CD4-positive, alpha-beta T cell treated with Interleukin-6 at 100 ng/mL for 8 hours (primary cell): ENCODE results near the gene CTIF.

Source experiments
- DNase-seq: peaks from one replicate; pipeline ENCODE4 v3.0.0-alpha.2; 2020; ENCODE audit warnings: mixed read lengths, low spot score

Gene CTIF

GRCh38 chr18:48682768-48683167 is 143.9 kb downstream of the CTIF start:
- DNase-seq = no peak

- DNase-seq = no peak
These were observed 144.4 kb downstream of the CTIF start for GRCh38 chr18:48683197-48683596.

- DNase-seq = no peak
These were observed 144.8 kb downstream of the CTIF start for GRCh38 chr18:48683661-48684060.

DNA sequence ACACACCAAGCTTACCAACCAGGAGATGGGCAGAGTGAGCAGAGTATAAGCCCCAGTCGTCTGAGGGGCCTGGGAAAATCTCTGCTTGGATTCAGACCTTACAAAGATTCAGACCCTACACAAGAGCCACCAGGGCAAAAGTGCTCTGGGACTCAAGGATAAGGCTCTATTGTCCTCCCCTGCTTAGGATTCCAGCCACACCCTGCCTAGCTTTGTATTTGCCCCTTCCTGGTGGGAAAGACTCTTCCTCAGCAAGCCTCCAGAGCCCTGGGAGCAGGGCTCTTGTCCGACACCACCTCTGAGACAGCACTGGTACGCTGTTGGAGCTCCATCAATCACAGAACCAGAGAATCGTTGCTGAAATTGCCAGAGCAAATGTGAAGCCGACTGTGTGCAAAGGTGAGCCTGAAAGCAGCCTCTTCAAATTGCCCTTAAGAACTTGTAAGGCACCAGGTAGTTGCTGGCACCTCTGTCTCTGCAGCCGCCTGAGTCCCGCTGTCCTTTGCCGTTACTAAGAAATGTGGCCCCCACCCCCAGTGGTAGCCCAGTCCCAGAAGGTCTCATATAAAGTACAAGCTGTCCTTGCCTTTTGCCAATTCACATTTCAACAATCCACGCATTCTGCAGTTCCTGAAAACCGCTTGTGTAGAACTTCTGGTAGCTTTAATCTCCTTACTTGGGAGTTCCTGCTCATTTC is 148.7 kb downstream of the CTIF start:
- no peak for DNase-seq

GRCh38 chr18:48688961-48689360 is 150.1 kb downstream of the CTIF start:
- no peak for DNase-seq

DNA sequence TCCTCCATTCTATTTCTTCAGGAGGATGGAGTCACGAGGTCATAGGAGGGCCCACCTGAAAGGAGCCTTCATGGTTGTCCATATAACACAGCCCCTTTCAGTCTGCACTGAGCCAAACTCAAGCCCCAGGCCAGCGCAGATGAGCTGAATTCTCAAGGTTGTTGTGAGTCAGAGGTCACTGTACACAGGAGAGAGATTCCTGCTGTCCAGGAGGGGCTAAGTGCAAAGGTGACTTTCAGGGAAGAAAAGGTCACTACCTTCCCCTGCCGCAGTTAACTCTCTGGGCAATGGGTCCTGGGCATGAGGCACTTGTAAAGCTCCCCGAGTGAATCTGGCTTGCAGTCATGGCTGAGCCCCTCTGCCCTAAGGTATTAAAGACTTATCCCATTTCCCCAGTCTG is 150.7 kb downstream of the CTIF start:
- DNase-seq = no peak

DNA sequence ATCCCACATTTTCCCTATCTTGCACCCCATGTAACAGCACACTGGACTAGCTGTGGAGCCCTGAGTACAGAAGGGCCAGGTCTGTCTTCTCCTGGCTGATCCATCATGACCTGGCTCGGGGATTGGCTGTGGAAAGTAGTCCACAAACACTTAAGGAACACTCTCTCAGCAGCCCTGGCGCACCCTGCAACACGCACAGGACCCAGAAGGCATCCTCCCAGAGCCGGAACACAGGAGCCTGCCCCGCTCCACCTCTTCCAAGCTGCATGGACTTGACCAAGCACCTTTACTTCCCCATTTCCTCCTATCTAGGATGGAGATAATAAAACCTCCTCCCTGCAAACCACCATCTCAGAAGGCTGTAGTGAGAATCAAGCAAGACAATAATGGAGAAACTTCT is 151.7 kb downstream of the CTIF start:
- DNase-seq = no peak

- DNase-seq = no peak
These were observed 154.2 kb downstream of the CTIF start for GRCh38 chr18:48693006-48693405.

DNA sequence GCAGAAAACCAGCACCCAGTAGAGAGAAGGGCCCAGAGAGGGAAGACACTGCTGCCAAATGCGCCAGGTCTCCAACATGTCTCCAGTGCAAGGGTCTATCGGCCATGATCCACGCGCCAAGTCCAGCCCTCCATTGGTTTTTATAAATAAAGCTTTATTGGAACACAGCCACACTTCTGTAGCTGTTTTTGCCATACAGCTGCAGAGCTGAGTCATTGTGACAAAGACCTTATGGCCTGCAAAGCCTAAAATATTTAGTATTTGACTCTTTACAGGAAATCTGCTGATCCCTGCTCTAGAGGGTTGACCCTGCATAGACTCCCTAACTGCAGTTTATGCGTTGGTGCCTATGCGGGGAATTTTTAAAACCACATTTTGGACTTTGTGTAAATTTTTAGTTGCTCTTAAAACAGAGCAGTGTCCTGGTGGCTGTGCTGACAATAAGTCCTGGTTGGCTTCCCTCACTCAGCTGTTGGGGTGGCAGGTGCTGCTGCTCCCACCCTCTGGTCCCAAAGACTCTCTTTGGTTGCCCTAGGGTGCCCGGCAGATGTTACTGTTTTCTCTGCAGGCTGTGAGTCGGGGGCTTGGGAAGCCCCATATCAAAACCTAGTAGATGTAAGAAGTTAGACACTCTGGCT is 154.9 kb downstream of the CTIF start:
- DNase-seq = no peak

GRCh38 chr18:48694295-48694694 is 155.5 kb downstream of the CTIF start:
- DNase-seq = no peak

DNA sequence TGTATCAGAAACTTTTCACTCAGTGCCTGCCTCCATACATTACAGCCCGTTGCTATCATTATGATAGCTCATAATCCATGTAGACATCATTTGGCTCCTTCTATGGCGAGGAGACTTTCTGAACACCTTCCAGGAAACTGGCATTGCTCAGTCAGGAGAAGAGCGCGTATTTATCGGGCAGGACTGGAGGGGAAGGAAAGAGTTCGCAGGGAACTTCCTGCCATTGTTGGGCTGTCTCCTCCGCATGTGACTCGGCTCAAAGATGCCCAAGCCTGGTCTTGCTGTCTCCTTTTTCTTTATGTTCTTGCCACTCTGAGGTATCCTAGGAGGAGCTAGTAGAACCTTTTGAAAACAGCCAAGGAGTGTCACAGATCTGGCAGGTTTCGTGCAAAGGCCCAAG is 156.8 kb downstream of the CTIF start:
- DNase-seq = no peak

DNA sequence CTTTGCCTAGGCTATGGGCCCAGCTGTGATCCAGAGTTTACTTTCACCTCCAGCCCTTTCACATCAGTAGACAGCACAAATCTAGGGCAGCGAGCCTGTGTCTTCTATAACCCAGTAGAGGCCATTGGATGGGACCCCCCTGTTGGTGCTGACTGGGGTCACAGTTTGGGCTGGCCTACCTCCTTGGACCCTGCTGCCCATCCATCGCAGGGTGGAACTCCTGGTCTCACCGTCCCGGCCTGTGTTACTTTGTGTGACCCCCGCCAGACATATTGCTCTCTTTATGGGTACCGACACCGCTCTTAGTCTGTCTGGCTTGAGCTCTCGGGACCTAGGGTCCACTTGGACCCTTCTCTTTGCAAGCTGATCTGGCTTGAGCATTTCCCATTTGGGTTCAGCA is 157.4 kb downstream of the CTIF start:
- DNase-seq = no peak

GRCh38 chr18:48697441-48697840 is 158.6 kb downstream of the CTIF start:
- DNase-seq = no peak

DNA sequence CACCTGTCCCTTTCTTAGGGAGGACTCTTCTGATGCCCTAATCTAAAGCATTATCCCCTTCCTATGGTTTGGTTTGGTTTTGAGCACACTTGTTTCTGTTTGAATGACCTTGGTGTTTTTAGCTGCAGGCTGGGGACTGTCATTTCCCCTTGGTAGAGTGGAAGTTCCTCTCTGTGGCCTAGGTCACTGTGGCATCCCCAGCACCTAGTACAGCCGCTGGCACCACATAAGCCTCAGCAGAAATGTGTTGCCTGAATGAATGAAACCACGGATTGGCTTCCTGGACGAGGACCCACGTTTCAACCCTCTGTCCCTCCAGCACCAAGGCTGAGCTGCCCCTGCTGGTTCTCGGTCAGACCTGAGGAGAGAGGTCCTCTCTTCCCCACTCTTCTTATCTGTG is 159.9 kb downstream of the CTIF start:
- DNase-seq = no peak

DNA sequence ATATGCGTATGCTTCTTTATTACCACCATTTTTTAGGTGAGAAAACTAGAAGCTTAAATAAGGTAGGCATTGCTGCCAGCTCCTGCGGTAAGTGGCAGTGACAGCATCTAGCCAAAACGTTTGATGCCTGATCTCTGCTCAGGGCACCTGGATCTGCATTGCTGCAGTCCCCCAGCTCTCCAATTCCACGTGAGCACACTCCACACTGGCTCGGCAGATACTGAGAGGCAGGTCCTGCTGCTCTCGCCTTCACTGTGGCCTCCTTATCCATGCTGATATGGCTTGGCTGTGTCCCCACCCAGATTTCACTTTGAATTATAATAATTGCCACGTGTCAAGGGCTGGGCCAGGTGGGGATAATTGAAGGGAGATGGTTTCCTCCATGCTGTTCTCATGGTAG is 160.9 kb downstream of the CTIF start:
- DNase-seq = no peak

DNA sequence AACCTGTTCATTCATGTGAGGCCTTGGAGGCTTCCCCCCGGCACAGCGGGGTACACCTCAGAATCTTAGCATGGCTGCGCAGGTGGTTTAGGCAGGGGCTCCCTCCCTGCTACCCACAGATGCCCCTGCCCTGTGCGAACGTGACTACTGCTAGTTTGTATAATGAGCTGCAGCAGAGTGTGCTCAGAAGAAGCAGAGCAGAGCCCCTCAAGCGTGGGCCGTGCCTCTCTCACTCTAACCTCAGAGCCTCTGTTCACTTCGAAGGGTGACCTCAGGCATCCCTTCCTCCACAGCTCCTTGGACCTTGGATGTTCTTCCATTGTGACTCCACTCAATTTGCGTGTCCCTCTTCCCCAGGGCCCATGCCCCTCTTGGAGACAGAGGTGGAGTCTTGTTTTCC is 161.6 kb downstream of the CTIF start:
- no peak for DNase-seq

DNA sequence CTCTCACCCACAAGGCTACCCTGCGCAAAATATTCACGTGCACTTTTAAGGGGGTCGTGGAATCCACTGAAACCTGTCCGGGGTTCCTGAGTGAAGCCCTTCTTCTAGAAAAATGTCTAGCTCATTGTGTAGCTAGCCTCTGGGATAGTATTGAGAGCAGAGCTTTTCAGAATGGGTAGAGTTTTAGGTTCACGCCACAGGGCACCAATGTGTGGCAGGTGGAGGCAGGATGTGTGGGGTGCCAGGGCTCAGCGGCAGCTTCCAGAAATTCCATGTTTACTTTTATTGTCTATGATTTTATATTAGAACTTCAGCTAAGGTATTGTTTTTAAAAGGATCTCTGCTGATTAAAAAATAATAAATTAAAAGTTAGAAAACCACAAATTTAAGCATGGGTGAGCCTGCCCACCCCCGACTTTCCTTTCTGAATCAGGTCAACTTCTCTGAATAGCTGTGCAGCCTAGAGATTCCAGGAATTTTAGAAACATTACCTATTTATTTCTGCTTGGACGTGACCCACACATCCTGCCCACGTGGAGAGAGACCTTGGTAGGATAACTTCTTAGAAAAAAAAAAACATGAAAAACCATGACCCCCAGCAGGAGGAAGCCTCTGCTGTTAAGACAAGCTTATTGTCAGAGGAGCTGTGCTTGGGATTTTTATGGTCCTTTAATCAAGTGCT is 163.7 kb downstream of the CTIF start:
- DNase-seq = no peak

- no peak for DNase-seq
These were observed 164.2 kb downstream of the CTIF start for GRCh38 chr18:48703028-48703386.

DNA sequence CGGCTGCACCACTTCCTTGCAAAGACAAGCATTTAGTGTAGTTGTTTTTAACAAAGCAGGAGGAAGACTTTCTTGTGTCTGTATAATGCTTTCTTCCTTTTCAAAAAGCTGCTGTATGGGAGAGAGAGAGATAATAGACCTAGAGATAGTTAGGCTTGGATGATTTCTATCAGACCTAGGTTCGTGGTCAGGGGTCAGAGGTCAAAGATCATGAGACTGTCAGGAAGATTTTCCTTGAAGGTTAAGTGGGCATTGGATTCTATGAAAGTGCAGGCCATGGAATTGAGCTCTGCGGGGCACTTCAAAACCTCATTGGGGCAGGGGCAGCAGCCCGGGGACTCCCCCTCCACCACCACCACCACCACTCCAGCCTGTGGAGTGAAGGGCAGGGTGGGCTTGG is 164.6 kb downstream of the CTIF start:
- no peak for DNase-seq

GRCh38 chr18:48705043-48705442 is 166.2 kb downstream of the CTIF start:
- DNase-seq = no peak

GRCh38 chr18:48705531-48705930 is 166.7 kb downstream of the CTIF start:
- DNase-seq = no peak

GRCh38 chr18:48706731-48707130 is 167.9 kb downstream of the CTIF start:
- DNase-seq = no peak

GRCh38 chr18:48707636-48708296 is 168.9 kb downstream of the CTIF start:
- DNase-seq = no peak
